PC-3 (cell line): ENCODE measurements around the gene ATP2B2. TPM values are rescaled to one million over a fixed set of nuclear protein-coding genes. Genes with fewer than 3 reads are reported as not detected.

ENCODE experiments used
- ATAC-seq: fragments of 200-7000 bp; cut with Tn5 transposase; 2 replicates; pipeline ENCODE4 v1.9.1; 2020; ENCODE audit warnings: mild to moderate bottlenecking, moderate library complexity
- BruUV-seq: library from RNA; stranded (reverse); fragments of 400-500 nt; replicated peaks from 2 replicates; lab custom pipeline; 2021; lab: Mats Ljungman, UMichigan
- CTCF ChIA-PET: fragments of 300-600 bp; sonication (Branson Sonifier 250); formaldehyde crosslinking; loops from one replicate; lab custom pipeline; 2022; ENCODE audit warnings: antibody characterized with exemption; lab: Charles Lee
- POLR2A ChIA-PET: fragments of 300-600 bp; sonication (Branson Sonifier 250); formaldehyde crosslinking; loops from one replicate; lab custom pipeline; 2022; ENCODE audit warnings: antibody characterized with exemption; ENCODE audit not compliant: unreplicated experiment; lab: Charles Lee
- DNase-seq: peaks from one replicate; pipeline ENCODE4 v3.0.0-alpha.2; 2015
- H2AFZ ChIP-seq: fragments of 300-600 bp; sonication (generic); 2 replicates; pipeline ENCODE4 v1.6.0; 2016; ENCODE audit warnings: antibody characterized with exemption, low read length
- H3F3A ChIP-seq: fragments of 300-600 bp; sonication (generic); one replicate; pipeline ENCODE4 v1.6.0; 2017; ENCODE audit warnings: antibody characterized with exemption, low read length, control low read depth, mild to moderate bottlenecking; ENCODE audit not compliant: unreplicated experiment
- H3K27ac ChIP-seq: fragments of 300-600 bp; sonication (generic); 2 replicates; pipeline ENCODE4 v1.5.1; 2016; ENCODE audit warnings: mild to moderate bottlenecking, low read length
- H3K27me3 ChIP-seq: fragments of 300-600 bp; sonication (generic); 2 replicates; pipeline ENCODE4 v1.6.1; 2016; ENCODE audit warnings: low read length, mixed read lengths
- H3K36me3 ChIP-seq: fragments of 300-600 bp; sonication (generic); 2 replicates; pipeline ENCODE4 v1.6.1; 2016; ENCODE audit warnings: low read depth, mixed run types, low read length, mixed read lengths
- H3K4me1 ChIP-seq: fragments of 300-600 bp; sonication (generic); 2 replicates; pipeline ENCODE4 v1.5.1; 2016; ENCODE audit warnings: low read length; ENCODE audit not compliant: insufficient read depth
- H3K4me2 ChIP-seq: fragments of 300-600 bp; sonication (generic); 2 replicates; pipeline ENCODE4 v1.6.0; 2016; ENCODE audit warnings: low read length
- H3K4me3 ChIP-seq: fragments of 300-600 bp; sonication (generic); 2 replicates; pipeline ENCODE4 v1.5.1; 2016; ENCODE audit warnings: mild to moderate bottlenecking, low read length, mixed read lengths
- H3K79me2 ChIP-seq: fragments of 300-600 bp; sonication (generic); 2 replicates; pipeline ENCODE4 v1.6.1; 2017; ENCODE audit warnings: low read length, mixed read lengths
- H3K9ac ChIP-seq: fragments of 300-600 bp; sonication (generic); 2 replicates; pipeline ENCODE4 v1.6.0; 2016; ENCODE audit warnings: mild to moderate bottlenecking, low read length
- H3K9me2 ChIP-seq: fragments of 300-600 bp; sonication (generic); replicated peaks from 2 replicates; pipeline ENCODE4 v1.6.1; 2016; ENCODE audit warnings: mixed run types, low read length, mixed read lengths
- H3K9me3 ChIP-seq: fragments of 300-600 bp; sonication (generic); 2 replicates; pipeline ENCODE4 v1.6.1; 2016; ENCODE audit warnings: low read length, mixed read lengths
- H4K20me1 ChIP-seq: fragments of 300-600 bp; sonication (generic); 2 replicates; pipeline ENCODE4 v1.6.1; 2016; ENCODE audit warnings: low read length, mixed read lengths
- EZH2 ChIP-seq: fragments of 300-600 bp; sonication (generic); IDR thresholded peaks from one replicate; pipeline ENCODE4 v1.6.1; 2017; ENCODE audit warnings: antibody characterized with exemption, mild to moderate bottlenecking, low read length; ENCODE audit not compliant: unreplicated experiment
- EZH2phosphoT487 ChIP-seq: fragments of 300-600 bp; sonication (generic); IDR thresholded peaks from 2 replicates; pipeline ENCODE4 v1.6.1; 2018; ENCODE audit warnings: mild to moderate bottlenecking, antibody characterized with exemption, low read length, borderline replicate concordance
- intact Hi-C: fragments of 100-400 bp; cut with micrococcal nuclease; formaldehyde crosslinking; loops from 2 replicates; pipeline ENCODE4 v1.9.0; 2023
- total RNA-seq: library from RNA; depleted of rRNA; stranded (reverse); fragments of >200 nt; gene quantifications from 2 replicates; pipeline ENCODE4 v1.2.3, GENCODE V29; 2014
- TF ChIP-seq, protein P1 (sequence below): fragments of 300-600 bp; sonication (generic); conservative IDR thresholded peaks from 2 replicates; pipeline ENCODE4 v1.5.1; 2017; ENCODE audit warnings: antibody characterized with exemption, low read depth, mild to moderate bottlenecking, low read length

Gene ATP2B2
- total RNA-seq, 1 experiment from 2014 or later: not detected

DNA sequence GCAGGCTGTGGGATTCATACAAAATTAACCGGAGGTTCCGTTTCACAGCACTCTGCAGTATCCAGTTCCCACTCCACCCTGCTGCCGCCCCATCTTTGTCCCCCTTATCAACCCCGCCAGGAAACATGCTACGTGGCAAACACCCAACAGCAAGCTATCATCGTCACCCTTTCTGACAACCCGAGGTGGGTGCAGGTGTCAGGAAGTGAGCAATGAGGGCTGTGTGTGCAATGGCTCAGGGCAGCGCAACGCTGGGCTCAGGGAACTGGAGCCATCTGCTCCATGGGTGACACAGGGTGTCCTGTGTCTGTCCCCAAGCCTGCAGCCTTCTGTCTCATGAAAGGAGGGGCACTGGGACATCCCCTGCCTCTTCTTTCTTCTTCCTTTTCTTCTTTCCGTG is 60.9 kb downstream of the ATP2B2 start:
- intact Hi-C loops: no loop called here
- Histone ChIP-seq H3K4me2 (no peak overlapping the region), H3K27me3 (peaks cover 48% of the 10 kb centered on the region), H3K9ac (no peak overlapping the region), H3K4me3 (no peak overlapping the region), H3K4me1 (peaks cover 4% of the 10 kb centered on the region; the same call in 1 of the 2 replicates), H3F3A (no peaks in the 10 kb centered on the region), H3K79me2 (no peaks in the 10 kb centered on the region), H3K36me3 (no peaks in the 10 kb centered on the region), H3K9me2 (no peaks in the 10 kb centered on the region), H3K9me3 (no peaks in the 10 kb centered on the region), H4K20me1 (no peaks in the 10 kb centered on the region), H3K27ac (no peak overlapping the region), H2AFZ (no peak overlapping the region)
- CTCF ChIA-PET: no interaction called here
- no TSS peak for BruUV-seq
- TF ChIP-seq, protein P1, sequence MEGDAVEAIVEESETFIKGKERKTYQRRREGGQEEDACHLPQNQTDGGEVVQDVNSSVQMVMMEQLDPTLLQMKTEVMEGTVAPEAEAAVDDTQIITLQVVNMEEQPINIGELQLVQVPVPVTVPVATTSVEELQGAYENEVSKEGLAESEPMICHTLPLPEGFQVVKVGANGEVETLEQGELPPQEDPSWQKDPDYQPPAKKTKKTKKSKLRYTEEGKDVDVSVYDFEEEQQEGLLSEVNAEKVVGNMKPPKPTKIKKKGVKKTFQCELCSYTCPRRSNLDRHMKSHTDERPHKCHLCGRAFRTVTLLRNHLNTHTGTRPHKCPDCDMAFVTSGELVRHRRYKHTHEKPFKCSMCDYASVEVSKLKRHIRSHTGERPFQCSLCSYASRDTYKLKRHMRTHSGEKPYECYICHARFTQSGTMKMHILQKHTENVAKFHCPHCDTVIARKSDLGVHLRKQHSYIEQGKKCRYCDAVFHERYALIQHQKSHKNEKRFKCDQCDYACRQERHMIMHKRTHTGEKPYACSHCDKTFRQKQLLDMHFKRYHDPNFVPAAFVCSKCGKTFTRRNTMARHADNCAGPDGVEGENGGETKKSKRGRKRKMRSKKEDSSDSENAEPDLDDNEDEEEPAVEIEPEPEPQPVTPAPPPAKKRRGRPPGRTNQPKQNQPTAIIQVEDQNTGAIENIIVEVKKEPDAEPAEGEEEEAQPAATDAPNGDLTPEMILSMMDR: no peak
- TF ChIP-seq EZH2 (no peak), EZH2phosphoT487 (no peak)
- DNase-seq (no peak), ATAC-seq (no peak)
- POLR2A ChIA-PET: no interaction called here

DNA sequence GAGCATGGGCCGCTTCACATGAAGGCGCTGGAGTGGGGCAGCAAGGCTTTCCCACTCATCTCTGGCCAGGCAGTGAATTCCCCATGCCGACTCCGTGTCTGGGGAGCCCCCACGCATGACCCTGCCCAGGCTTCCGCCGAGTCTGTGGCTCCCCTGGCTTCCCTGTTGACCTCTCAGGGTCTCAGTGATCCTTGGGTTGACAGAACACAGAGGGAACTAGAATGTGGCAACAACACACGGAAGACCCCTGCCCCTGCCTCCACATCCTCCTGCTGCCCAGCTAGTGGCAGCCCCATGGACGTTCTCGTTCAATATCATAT is 61.3 kb downstream of the ATP2B2 start:
- Histone ChIP-seq H2AFZ (no peak overlapping the region), H3K9ac (no peak overlapping the region), H3F3A (no peaks in the 10 kb centered on the region), H3K79me2 (no peaks in the 10 kb centered on the region), H3K27ac (no peak overlapping the region), H3K4me3 (no peak overlapping the region), H3K4me2 (no peak overlapping the region), H3K9me2 (no peaks in the 10 kb centered on the region), H3K36me3 (no peaks in the 10 kb centered on the region), H4K20me1 (no peaks in the 10 kb centered on the region), H3K4me1 (peaks cover 4% of the 10 kb centered on the region; the same call in 1 of the 2 replicates), H3K27me3 (peaks cover 45% of the 10 kb centered on the region), H3K9me3 (no peaks in the 10 kb centered on the region)
- TF ChIP-seq EZH2: no peak
- no peak for TF ChIP-seq EZH2phosphoT487
- CTCF ChIA-PET: no interaction called here
- POLR2A ChIA-PET: no interaction called here
- intact Hi-C loops: no loop called here
- ATAC-seq (no peak), DNase-seq (no peak)
- no TSS peak for BruUV-seq

DNA sequence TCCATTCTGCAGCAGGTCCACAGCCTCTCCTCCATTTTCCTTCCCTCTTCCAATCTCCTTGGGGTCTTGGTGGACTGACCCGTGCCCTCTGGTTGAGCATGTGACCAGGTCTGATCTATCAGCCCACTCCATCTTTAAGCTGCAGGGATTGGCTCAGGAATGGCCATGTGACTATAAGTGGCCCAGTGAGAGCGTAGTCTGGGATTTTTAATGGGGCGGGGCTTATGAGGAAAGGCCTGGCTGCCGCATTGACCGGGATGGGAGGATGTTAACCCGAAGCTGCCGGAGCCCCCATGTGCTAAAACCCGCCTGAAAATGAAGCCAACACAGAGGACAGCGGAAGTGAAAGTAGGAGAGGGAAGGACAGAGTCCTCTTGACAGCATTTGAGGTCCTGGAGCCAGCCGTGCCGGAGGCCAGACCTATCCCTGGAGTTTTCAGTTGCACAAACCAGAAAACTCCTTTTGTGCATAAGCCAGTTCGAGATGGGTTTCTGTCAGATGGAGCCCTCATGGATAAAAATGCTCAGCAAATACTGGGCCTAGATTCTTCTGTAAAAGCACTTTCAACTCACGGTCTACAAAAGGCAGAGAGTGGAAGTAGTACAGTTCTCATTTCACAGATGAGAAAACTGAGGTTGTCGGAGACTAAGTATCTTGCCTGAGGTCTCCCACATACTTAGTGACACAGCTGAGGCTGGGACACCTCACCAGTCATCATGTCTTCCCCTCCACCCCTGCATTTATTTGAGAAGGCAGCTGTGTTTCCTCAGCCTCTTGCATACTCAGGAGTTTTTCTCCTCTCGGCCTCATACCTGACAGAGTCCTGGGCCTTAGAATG is 61.9 kb downstream of the ATP2B2 start:
- peaks cover 39% of the 10 kb centered on the region for H3K27me3 ChIP-seq
- POLR2A ChIA-PET: no interaction called here
- no peak for DNase-seq

More for the DNA sequence above, 61.9 kb downstream of the ATP2B2 start:
- no peak overlapping the region for H3K9ac ChIP-seq
- H3K36me3 ChIP-seq: no peaks in the 10 kb centered on the region
- H3K9me2 ChIP-seq: no peaks in the 10 kb centered on the region
- no peaks in the 10 kb centered on the region for H3F3A ChIP-seq
- CTCF ChIA-PET: no interaction called here
- H4K20me1 ChIP-seq: no peaks in the 10 kb centered on the region
- ATAC-seq: no peak
- H3K27ac ChIP-seq: no peak overlapping the region
- H3K4me2 ChIP-seq: no peak overlapping the region
- no peaks in the 10 kb centered on the region for H3K79me2 ChIP-seq
- H3K4me1 ChIP-seq: peaks cover 4% of the 10 kb centered on the region; the same call in 1 of the 2 replicates
- intact Hi-C loops: no loop called here
- BruUV-seq: no TSS peak
- H2AFZ ChIP-seq: no peak overlapping the region
- H3K4me3 ChIP-seq: no peak overlapping the region
- TF ChIP-seq EZH2phosphoT487 (no peak), EZH2 (no peak)
- TF ChIP-seq, protein P1: no peak
- H3K9me3 ChIP-seq: no peaks in the 10 kb centered on the region
